ENCODE measurements around the gene LGI1. TPM values are rescaled to one million over a fixed set of nuclear protein-coding genes. Genes with fewer than 3 reads are reported as not detected.

LGI1 gene
- total RNA-seq, 1 experiment from 2014 or later, result 1.2 TPM

GRCh38 chr10:93716766-93717165, 41.0 kb upstream of the LGI1 start:
- Histone ChIP-seq H3K18ac (ENCODE audit: insufficient read length, low read depth, low read length) (no peak overlapping the region), H2BK120ac (ENCODE audit: low read depth, low read length, poor library complexity, severe bottlenecking) (no peak overlapping the region), H3K27me3 (ENCODE audit: insufficient read depth, low read length) (no peaks in the 10 kb centered on the region), H4K91ac (ENCODE audit: insufficient read length, low read depth, low read length) (no peak overlapping the region), H3K23ac (ENCODE audit: insufficient read length, low read depth, low read length) (no peak overlapping the region), H3K79me1 (ENCODE audit: insufficient read depth, low read depth, low read length, poor library complexity, severe bottlenecking) (no peaks in the 10 kb centered on the region), H3K4me2 (ENCODE audit: insufficient read depth, insufficient read length, low read length) (no peak overlapping the region), H3K9ac (ENCODE audit: extremely low read depth, insufficient read length, low read length) (no peak overlapping the region), H3K23me2 (ENCODE audit: insufficient read length, low read depth, low read length, poor library complexity, severe bottlenecking) (no peaks in the 10 kb centered on the region), H3K56ac (ENCODE audit: insufficient read length, low read depth, low read length) (no peak overlapping the region), H4K8ac (replicated peaks; ENCODE audit: insufficient read length, low read depth, low read length) (no peak overlapping the region), H2BK15ac (ENCODE audit: low read depth, low read length) (no peak overlapping the region), H4K5ac (ENCODE audit: insufficient read length, low read depth, low read length) (no peak overlapping the region), H2BK5ac (ENCODE audit: insufficient read length, low read length) (no peak overlapping the region), H3T11ph (ENCODE audit: low read length) (no peak overlapping the region), H3K79me2 (ENCODE audit: insufficient read depth, low read length) (no peaks in the 10 kb centered on the region), H3K14ac (ENCODE audit: insufficient read depth, low read length) (no peak overlapping the region), H3K27ac (ENCODE audit: insufficient read length, low read depth, low read length) (no peak overlapping the region), H3K4ac (ENCODE audit: low read depth, low read length) (no peak overlapping the region), H4K20me1 (ENCODE audit: control insufficient read depth, insufficient read depth, insufficient read length) (no peaks in the 10 kb centered on the region), H2BK20ac (ENCODE audit: low read depth, low read length, poor library complexity, severe bottlenecking) (no peak overlapping the region), H2AK5ac (ENCODE audit: insufficient read length, low read length) (no peak overlapping the region), H3K4me1 (ENCODE audit: insufficient read depth, low read length) (peaks cover 3% of the 10 kb centered on the region; the same call in 1 of the 2 replicates), H3K9me3 (ENCODE audit: control insufficient read depth, low read depth, low read length) (no peaks in the 10 kb centered on the region), H2AFZ (ENCODE audit: low read length) (no peak overlapping the region), H2BK12ac (ENCODE audit: insufficient read length, low read depth, low read length) (no peak overlapping the region)
- no peak overlapping the region for H3K27ac Mint-ChIP-seq
- DNase-seq, result no peak
- H3K9me3 Mint-ChIP-seq, result no peaks in the 10 kb centered on the region; a peak in 1 of 5 replicates
- H3K27me3 Mint-ChIP-seq (ENCODE audit: low read depth), result no peaks in the 10 kb centered on the region
- peaks cover 20 to 22% of the 10 kb centered on the region in 2 experiments for H3K4me1 Mint-ChIP-seq
- H3K36me3 Mint-ChIP-seq (ENCODE audit: insufficient read depth in 1 of 3, low read depth in 3 of 3), result no peaks in the 10 kb centered on the region
- TF ChIP-seq CTCF (conservative IDR thresholded peaks at IDR 0.05), result no peak
- WGBS (ENCODE audit: extremely low coverage, insufficient read length, low lambda C conversion rate), result no CpG with 5 or more reads among the region's 1 CpG
- no peak overlapping the region for H3K4me3 Mint-ChIP-seq
